GM23338 (cell line): ENCODE results near the gene SLC39A11.

ENCODE experiments used
- EZH2phosphoT487 ChIP-seq: fragments of 200-600 bp; sonication (generic); IDR thresholded peaks from one replicate; pipeline ENCODE4 v1.8.1; 2018; ENCODE audit warnings: antibody characterized with exemption; ENCODE audit not compliant: unreplicated experiment
- POLR2AphosphoS5 ChIP-seq: IDR thresholded peaks from 2 replicates; pipeline ENCODE4 v1.6.1; 2016; ENCODE audit warnings: antibody characterized with exemption, low read depth
- TF ChIP-seq, protein P1 (sequence below), 2 experiments: fragments of 200-600 bp in 1 of 2; sonication (generic) in 1 of 2; conservative IDR thresholded peaks; 2 replicates each; pipeline versions ENCODE4 v1.5.1 to v1.6.1; 2016 to 2017; ENCODE audit warnings: antibody characterized with exemption in 2 of 2, low read depth in 2 of 2, mild to moderate bottlenecking in 2 of 2, moderate library complexity in 1 of 2
- TF ChIP-seq, protein P2 (sequence below): IDR thresholded peaks from one replicate; pipeline ENCODE4 v1.6.1; 2018; ENCODE audit warnings: antibody characterized with exemption; ENCODE audit not compliant: unreplicated experiment

DNA sequence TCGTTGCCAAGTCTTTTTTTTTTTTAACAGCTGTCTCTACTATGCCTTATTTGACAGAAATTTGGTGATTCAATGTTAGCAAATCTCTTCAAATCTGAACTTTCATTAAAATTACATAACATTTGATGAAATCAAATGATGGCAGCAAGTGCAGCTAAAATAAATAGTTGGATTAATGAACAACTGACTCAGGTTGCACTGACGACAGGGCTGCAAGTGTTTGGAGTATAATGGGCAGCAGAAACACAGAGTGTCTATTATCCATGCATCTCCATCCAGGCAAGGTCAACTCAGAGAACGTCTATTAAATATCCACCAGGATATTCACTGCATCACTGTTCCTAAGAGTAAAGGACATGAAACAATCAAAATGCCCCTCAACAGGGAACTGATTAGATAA, 109.8 kb downstream of the SLC39A11 start:
- TF ChIP-seq POLR2AphosphoS5 (no peak), EZH2phosphoT487 (no peak)
- TF ChIP-seq, protein P1, sequence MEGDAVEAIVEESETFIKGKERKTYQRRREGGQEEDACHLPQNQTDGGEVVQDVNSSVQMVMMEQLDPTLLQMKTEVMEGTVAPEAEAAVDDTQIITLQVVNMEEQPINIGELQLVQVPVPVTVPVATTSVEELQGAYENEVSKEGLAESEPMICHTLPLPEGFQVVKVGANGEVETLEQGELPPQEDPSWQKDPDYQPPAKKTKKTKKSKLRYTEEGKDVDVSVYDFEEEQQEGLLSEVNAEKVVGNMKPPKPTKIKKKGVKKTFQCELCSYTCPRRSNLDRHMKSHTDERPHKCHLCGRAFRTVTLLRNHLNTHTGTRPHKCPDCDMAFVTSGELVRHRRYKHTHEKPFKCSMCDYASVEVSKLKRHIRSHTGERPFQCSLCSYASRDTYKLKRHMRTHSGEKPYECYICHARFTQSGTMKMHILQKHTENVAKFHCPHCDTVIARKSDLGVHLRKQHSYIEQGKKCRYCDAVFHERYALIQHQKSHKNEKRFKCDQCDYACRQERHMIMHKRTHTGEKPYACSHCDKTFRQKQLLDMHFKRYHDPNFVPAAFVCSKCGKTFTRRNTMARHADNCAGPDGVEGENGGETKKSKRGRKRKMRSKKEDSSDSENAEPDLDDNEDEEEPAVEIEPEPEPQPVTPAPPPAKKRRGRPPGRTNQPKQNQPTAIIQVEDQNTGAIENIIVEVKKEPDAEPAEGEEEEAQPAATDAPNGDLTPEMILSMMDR (conservative IDR thresholded peaks at IDR 0.05; ENCODE audit: low read depth in 2 of 2), result no peak
- TF ChIP-seq, protein P2, sequence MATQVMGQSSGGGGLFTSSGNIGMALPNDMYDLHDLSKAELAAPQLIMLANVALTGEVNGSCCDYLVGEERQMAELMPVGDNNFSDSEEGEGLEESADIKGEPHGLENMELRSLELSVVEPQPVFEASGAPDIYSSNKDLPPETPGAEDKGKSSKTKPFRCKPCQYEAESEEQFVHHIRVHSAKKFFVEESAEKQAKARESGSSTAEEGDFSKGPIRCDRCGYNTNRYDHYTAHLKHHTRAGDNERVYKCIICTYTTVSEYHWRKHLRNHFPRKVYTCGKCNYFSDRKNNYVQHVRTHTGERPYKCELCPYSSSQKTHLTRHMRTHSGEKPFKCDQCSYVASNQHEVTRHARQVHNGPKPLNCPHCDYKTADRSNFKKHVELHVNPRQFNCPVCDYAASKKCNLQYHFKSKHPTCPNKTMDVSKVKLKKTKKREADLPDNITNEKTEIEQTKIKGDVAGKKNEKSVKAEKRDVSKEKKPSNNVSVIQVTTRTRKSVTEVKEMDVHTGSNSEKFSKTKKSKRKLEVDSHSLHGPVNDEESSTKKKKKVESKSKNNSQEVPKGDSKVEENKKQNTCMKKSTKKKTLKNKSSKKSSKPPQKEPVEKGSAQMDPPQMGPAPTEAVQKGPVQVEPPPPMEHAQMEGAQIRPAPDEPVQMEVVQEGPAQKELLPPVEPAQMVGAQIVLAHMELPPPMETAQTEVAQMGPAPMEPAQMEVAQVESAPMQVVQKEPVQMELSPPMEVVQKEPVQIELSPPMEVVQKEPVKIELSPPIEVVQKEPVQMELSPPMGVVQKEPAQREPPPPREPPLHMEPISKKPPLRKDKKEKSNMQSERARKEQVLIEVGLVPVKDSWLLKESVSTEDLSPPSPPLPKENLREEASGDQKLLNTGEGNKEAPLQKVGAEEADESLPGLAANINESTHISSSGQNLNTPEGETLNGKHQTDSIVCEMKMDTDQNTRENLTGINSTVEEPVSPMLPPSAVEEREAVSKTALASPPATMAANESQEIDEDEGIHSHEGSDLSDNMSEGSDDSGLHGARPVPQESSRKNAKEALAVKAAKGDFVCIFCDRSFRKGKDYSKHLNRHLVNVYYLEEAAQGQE, result no peak
